GM19328 (cell line): ENCODE measurements around the gene ARHGEF17.

Experiments used
- ATAC-seq: cut with Tn5 transposase; IDR thresholded peaks from one replicate; pipeline ENCODE4 v1.9.1; 2021; ENCODE audit warnings: mild to moderate bottlenecking, moderate library complexity; ENCODE audit not compliant: unreplicated experiment

ARHGEF17 gene

DNA sequence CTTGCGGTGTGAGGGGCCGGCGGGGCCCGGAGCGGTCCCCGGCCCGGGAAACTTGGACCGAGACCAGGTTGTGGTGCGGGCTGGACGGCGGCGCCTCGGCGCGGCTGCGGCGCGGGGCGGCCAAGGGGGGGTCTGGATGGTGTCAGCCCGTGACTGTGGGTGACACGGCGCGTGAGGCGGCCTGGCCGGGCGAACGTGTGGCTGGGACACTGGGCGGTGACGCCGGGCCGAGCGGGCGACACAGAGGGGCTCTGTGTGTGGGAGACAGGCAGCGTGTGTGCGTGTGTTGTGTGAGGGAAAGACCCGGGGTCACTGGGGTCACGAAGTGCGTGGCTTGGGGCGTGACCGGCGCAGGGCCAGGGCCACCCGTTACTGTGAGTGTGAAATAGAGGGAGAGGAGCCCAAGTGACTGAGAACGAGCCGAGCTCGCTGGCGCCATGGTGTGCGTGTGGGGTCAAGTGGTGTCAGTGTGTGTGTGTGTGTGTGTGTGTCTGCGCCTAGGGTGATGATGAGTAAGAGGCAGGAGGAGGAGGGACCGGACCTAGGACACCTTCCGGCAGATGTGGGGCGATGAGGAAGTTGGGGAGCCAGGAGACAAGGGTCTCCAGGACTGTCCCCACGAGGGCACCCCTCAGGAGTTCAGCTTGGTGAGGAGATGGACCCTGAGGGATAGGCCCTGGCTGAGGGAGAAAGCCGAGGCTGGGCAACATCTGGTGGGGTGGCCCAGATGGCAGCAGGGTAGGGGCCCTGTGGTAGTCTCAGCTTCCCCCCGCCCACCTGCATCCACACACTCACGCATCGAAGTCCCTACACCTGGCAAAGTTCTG lies 68.9 kb downstream of the ARHGEF17 start:
- peak; percentile 15 for ATAC-seq

GRCh38 chr11:73379189-73379880 lies 71.3 kb downstream of the ARHGEF17 start:
- no peak for ATAC-seq

- ATAC-seq = no peak
These were observed 72.3 kb downstream of the ARHGEF17 start for GRCh38 chr11:73380331-73380730.

DNA sequence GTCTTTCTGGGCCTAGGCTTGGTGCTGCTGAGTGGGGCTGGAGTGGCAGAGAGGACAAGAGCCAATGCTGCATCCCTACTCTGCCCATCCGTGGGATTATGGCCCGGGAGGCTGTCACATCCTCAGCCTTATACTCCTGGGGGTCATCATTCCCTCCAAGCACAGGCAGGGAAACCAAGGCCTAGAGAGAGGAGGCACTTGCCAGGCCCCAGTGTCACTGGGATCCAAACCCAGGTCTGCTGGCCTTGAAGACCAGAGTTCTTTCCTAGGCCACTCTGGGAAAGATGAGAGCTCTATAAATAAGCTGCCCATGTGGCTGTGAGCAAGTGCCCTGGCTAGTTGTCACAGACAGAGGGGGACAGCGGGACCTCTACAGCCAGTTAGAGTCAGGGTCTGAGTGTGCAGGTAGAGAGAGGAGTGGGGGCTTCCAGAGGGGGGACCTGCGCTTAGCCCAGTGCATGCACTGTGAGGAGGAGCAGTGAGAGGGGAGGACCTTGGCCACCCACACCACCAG lies 72.9 kb downstream of the ARHGEF17 start:
- ATAC-seq = no peak

DNA sequence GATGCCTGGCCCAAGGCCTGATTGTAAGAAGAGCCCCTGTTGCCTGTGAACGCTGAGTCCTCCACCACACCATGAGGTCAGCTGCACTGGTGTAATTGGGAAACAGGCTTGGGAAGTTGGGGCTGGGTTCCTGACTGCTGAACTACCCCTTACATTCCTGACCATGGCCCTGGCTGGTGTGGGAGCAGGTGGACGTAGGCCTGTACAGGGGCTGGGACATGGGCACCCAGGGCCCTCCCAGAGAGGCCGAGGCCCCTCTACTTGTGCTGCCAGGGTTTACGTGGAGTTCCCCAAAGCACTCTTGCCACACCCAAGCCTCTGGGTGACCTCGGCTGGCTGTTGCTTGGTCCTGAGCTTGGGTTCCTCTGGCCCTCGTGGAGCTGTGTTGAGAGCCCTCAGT lies 73.5 kb downstream of the ARHGEF17 start:
- no peak for ATAC-seq

DNA sequence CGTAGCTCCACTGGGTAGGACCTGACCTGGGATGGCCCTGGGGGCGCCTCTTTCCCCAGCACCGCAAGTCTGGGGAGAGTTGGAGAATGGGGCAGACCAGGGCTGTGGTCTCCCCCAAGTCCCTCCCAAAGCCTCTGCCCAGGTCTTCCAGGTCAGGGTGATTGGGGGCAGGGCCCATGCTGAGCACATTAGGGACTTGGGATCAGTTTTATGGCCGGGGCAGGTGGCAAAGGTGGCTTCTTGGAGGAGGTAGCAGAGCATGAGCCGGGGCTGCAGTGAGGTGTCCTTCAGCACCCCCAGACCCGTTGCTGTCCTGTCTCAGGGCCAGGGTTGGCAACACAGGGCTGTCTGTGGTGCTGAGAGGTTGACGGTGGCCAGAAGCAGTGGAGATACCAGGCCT lies 74.1 kb downstream of the ARHGEF17 start:
- no peak for ATAC-seq

DNA sequence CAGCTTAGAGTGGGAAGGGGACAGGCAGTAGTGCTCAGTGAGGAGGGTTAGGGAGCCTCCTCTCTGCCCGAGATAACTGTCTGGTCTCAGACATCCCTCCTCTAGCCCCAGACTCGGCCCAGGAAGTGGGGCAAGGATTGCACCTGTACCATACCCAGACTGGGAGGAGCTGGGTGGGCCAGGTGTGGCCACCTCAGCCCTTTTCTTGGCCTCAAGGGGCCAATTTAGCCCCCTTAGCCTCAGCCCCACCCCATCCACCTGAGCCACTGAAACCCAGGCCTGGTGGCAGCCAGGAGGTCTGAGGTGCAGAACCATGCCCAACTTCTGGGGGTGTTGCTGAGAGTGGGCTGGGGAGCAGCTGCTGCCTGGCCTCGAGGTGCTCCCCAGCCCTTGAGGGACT lies 74.7 kb downstream of the ARHGEF17 start:
- ATAC-seq = no peak

GRCh38 chr11:73383249-73384124 lies 75.4 kb downstream of the ARHGEF17 start:
- no peak for ATAC-seq

GRCh38 chr11:73384125-73384441 lies 76.0 kb downstream of the ARHGEF17 start:
- ATAC-seq = no peak

- no peak for ATAC-seq
These were observed 76.4 kb downstream of the ARHGEF17 start for GRCh38 chr11:73384531-73384871.

DNA sequence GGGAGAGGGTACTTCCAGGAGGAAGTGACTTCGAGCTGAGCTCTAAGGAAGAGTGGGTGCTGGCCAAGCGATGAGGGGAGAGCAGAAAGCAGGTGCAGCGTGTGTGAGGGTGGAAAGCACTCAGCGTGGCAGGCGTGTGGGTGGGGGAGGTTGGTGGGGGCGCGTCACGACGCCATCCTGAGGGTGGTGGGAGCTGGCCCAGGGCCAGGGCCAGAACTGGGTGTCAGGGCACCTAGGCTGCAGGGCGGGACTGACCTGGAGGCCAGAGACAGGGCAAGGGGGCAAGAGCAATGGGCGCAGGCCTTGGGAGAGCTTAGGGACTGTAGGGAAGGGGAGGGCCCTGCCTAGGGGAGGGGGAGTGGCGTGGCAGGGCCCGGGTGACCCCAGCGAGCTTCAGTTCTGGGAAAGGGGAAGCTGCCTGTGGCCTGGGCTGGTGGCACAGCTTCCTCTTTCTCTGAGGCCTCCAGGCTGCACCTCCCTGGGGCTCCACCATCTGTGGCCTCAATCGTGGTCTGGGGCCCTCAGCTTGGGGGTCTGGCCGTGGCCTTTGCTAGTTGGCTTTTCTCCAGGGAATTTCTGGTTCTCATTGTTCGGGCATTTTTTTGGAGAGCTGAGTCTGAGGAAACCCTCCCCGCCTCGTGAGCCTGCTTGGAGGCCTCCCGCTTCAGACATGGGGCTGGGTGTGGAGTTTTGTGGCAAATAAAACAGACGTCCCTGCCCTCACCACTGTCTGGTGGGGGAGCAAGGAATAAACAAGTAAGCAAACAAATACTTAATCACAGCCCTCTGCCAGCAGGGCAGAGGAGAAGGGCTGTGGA lies 77.0 kb downstream of the ARHGEF17 start:
- peak; percentile 47 for ATAC-seq

- ATAC-seq = no peak
These were observed 77.9 kb downstream of the ARHGEF17 start for GRCh38 chr11:73386016-73386415.

GRCh38 chr11:73386546-73386945 lies 78.5 kb downstream of the ARHGEF17 start:
- ATAC-seq = no peak

- no peak for ATAC-seq
These were observed 79.7 kb downstream of the ARHGEF17 start for GRCh38 chr11:73387594-73388264.

- ATAC-seq = no peak
These were observed 80.4 kb downstream of the ARHGEF17 start for GRCh38 chr11:73388265-73389133.

DNA sequence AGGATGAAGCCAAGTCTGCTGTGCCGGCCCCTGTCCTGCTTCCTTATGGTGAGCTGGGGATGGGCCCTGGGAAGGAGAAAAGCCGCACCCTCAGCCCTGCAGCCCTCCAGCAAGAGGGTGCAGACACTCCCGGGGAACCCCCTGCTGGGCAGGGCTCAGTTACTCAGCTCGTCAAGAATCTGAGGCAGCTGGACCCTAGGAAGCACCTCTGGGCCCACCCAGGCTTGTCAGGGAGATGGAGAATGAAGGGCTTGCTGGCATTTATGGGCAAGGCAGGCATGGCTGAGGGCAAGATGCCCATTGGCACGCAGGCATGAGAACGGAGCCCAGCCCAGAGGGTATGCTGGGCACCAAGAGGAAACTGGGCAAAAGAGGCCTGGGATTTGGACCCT lies 81.1 kb downstream of the ARHGEF17 start:
- no peak for ATAC-seq

- ATAC-seq = no peak
These were observed 81.8 kb downstream of the ARHGEF17 start for GRCh38 chr11:73389916-73390315.

DNA sequence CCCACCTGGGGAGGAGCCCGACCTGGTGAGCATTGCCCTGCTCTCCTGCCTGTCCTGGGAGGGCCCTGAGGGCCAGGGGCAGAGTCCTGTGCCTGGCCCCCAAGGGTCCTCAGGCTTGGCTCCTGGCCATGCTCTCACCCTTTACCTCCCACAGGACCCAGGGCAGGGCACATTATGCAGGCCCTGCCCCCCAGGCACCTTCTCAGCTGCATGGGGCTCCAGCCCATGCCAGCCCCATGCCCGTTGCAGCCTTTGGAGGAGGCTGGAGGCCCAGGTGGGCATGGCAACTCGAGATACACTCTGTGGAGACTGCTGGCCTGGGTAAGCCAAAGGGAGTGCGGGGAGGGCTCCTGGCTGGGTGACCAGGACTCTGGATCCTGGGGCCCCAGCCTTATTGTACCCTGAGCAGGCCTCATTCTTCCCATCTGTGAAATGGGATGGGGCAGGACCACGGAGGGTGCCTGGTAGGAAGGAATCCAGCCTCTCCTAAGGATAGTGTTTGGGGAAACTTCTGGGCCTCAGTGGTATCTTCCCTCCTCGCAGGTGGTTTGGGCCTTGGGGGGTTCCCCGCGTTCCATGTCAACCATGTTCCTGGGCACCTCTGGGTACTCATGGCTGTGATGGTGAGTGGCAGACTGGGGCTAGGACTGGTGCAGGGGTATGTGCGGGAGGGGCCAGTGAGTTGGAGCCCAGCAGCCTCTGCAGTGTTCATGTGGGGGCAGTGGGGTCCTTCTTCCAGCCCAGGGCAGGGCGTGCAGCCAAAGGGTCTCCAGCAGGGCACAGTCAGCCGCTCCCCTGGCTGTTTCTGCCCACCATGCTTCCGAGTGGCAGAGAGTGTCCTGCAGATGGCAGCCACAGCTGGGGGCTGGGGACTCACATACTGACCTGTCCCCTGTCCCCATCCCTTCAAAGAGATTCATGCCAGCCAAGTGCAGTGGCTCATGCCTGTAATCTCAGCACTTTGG lies 82.8 kb downstream of the ARHGEF17 start:
- no peak for ATAC-seq
